ENCODE measurements around the gene CLCA4. TPM values are rescaled to one million over a fixed set of nuclear protein-coding genes. Genes with fewer than 3 reads are reported as not detected.

CLCA4 gene
- total and polyA plus RNA-seq, 9 of the 15 experiments (the other 6 are each of a cell fraction or from before 2014, with no cell fraction given), result not detected

GRCh38 chr1:86583593-86583992, 36.7 kb downstream of the CLCA4 start:
- H3K4me3 ChIP-seq, result no peak overlapping the region
- DNase-seq (ENCODE audit: extremely low read depth in 1 of 4, low spot score in 3 of 4) (no peak), FAIRE-seq (no peak), ATAC-seq (no peak)
- no peaks in the 10 kb centered on the region for H3K9me1 ChIP-seq (ENCODE audit: control insufficient read depth, insufficient read depth, low read length)
- no peaks in the 10 kb centered on the region for H3K4me1 ChIP-seq (replicated peaks in 1 of 2; ENCODE audit: control insufficient read depth in 2 of 2, insufficient read depth in 2 of 2, low read length in 2 of 2)
- 0% methylated on average over 3 of the region's 3 CpGs for WGBS (ENCODE audit: insufficient coverage, low coverage, missing lambda C conversion rate)
- no peak overlapping the region for H3K27ac ChIP-seq (ENCODE audit: extremely low read depth, low read depth, low read length)
- no peak overlapping the region for H3K9ac ChIP-seq (ENCODE audit: insufficient read depth in 1 of 2, low read depth in 2 of 2, low read length in 2 of 2)
- H4K20me1 ChIP-seq (replicated peaks; ENCODE audit: control insufficient read depth, insufficient read depth, low read length), result no peaks in the 10 kb centered on the region
- no peaks in the 10 kb centered on the region for H3K36me3 ChIP-seq (ENCODE audit: control insufficient read depth, insufficient read depth, low read length)
- no peak overlapping the region for H2AFZ ChIP-seq (ENCODE audit: low read depth, low read length)
- TF ChIP-seq ZNF354B (CRISPR knock-in tag; IDR thresholded peaks at IDR 0.05) (no peak), MAFK (IDR thresholded peaks at IDR 0.05; ENCODE audit: low read length) (no peak), FOXK1 (CRISPR knock-in tag; IDR thresholded peaks at IDR 0.05; ENCODE audit: borderline replicate concordance) (no peak), ARID4B (CRISPR knock-in tag; IDR thresholded peaks at IDR 0.05) (no peak), CXXC5 (CRISPR knock-in tag; IDR thresholded peaks at IDR 0.05) (no peak), RUNX1 (IDR thresholded peaks at IDR 0.05; ENCODE audit: low read depth) (no peak), NR0B1 (IDR thresholded peaks at IDR 0.05; ENCODE audit: partially characterized antibody) (no peak), MBD1 (CRISPR knock-in tag; IDR thresholded peaks at IDR 0.05) (no peak), PHB2 (IDR thresholded peaks at IDR 0.05; ENCODE audit: low read depth) (no peak), CTCFL (IDR thresholded peaks at IDR 0.05; ENCODE audit: borderline replicate concordance, insufficient read depth, low read depth, low read length, poor library complexity, severe bottlenecking) (no peak), LEF1 (IDR thresholded peaks at IDR 0.05) (no peak), CBX3 (IDR thresholded peaks at IDR 0.05; ENCODE audit: borderline replicate concordance in 1 of 2, low read length in 2 of 2) (no peak)
- BruUV-seq (replicated peaks), result no TSS peak
- POLR2A ChIA-PET, result no interaction called here
- no peaks in the 10 kb centered on the region for H3K79me2 ChIP-seq (ENCODE audit: control insufficient read depth, insufficient read depth, low read length)
- intact Hi-C loops (cut with micrococcal nuclease) (loop anchor here (10.0 kb wide), 1 partner anchor 161 kb away; no protein-coding TSS in a partner anchor), in situ Hi-C loops (cut with MboI) (no loop called here)
- no peak overlapping the region for H3K4me2 ChIP-seq (ENCODE audit: insufficient read depth, low read length)
- CTCF ChIA-PET (ENCODE audit: low intra/inter-chr PET ratio), result no interaction called here
- H3K9me3 ChIP-seq (replicated peaks; ENCODE audit: control insufficient read depth, insufficient read depth, low read depth, low read length), result no peaks in the 10 kb centered on the region
- no peaks in the 10 kb centered on the region; a peak in 1 of 5 replicates for H3K27me3 ChIP-seq (ENCODE audit: control insufficient read depth in 2 of 2, insufficient read depth in 2 of 2, low read length in 2 of 2)

Measured in K562 (cell line).